GM12892 (cell line): Measurements from ENCODE around the gene TM9SF1.

ENCODE experiments used
- DNase-seq: peaks from one replicate; pipeline ENCODE4 v3.0.0; 2011; ENCODE audit not compliant: insufficient read length
- FAIRE-seq: peaks from 2 replicates; lab custom pipeline; 2011; peaks lifted over from hg19 to GRCh38; lab: Jason Lieb, UNC
- POLR2A ChIP-seq: IDR thresholded peaks from 2 replicates; pipeline ENCODE4 v1.6.1; 2011; ENCODE audit warnings: low read depth, low read length, control low read depth
- POLR2AphosphoS5 ChIP-seq: IDR thresholded peaks from 2 replicates; pipeline ENCODE4 v1.6.1; 2011; ENCODE audit warnings: low read depth, low read length, control low read depth
- TAF1 ChIP-seq: IDR thresholded peaks from 2 replicates; pipeline ENCODE4 v1.6.1; 2011; ENCODE audit warnings: low read depth, mild to moderate bottlenecking, control low read depth, low read length, borderline replicate concordance

Gene TM9SF1

GRCh38 chr14:24181371-24182077 is 13.7 kb downstream of the TM9SF1 start:
- no peak for DNase-seq
- TF ChIP-seq POLR2A (peak; percentile 64), POLR2AphosphoS5 (peak; percentile 63; the same call in 1 of the 2 replicates), TAF1 (no peak)
- FAIRE-seq: no peak

GRCh38 chr14:24179961-24180796 is 15.1 kb downstream of the TM9SF1 start:
- FAIRE-seq (no peak), DNase-seq (no peak)
- TF ChIP-seq TAF1 (no peak), POLR2A (no peak; the same call in 1 of the 2 replicates), POLR2AphosphoS5 (peak; percentile 53)

- FAIRE-seq (no peak), DNase-seq (no peak)
- TF ChIP-seq TAF1 (no peak), POLR2AphosphoS5 (peak; percentile 45; the same call in 1 of the 2 replicates), POLR2A (peak; percentile 30; the same call in 1 of the 2 replicates)
These were observed 15.8 kb downstream of the TM9SF1 start for GRCh38 chr14:24179294-24179960.

GRCh38 chr14:24178399-24179178 is 16.7 kb downstream of the TM9SF1 start:
- no peak; the same call in 1 of the 2 replicates for TF ChIP-seq POLR2AphosphoS5
- TF ChIP-seq POLR2A: no peak; the same call in none of the 2 replicates
- TF ChIP-seq TAF1: no peak
- FAIRE-seq (no peak), DNase-seq (no peak)

GRCh38 chr14:24177891-24178290 is 17.4 kb downstream of the TM9SF1 start:
- TF ChIP-seq TAF1: no peak
- DNase-seq: no peak
- FAIRE-seq: no peak

- FAIRE-seq (no peak), DNase-seq (no peak)
- TF ChIP-seq POLR2A: no peak; the same call in 1 of the 2 replicates
These were observed 18.0 kb downstream of the TM9SF1 start for GRCh38 chr14:24177041-24177825.

- FAIRE-seq: no peak
- TF ChIP-seq TAF1: no peak
- 0 out of 2 replicates have a peak, but pooled peaks have one; percentile 22 for TF ChIP-seq POLR2AphosphoS5
- 0 out of 2 replicates have a peak, but pooled peaks have one; percentile 6 for TF ChIP-seq POLR2A
- no peak for DNase-seq
These were observed 18.6 kb downstream of the TM9SF1 start for GRCh38 chr14:24176599-24176998.

DNA sequence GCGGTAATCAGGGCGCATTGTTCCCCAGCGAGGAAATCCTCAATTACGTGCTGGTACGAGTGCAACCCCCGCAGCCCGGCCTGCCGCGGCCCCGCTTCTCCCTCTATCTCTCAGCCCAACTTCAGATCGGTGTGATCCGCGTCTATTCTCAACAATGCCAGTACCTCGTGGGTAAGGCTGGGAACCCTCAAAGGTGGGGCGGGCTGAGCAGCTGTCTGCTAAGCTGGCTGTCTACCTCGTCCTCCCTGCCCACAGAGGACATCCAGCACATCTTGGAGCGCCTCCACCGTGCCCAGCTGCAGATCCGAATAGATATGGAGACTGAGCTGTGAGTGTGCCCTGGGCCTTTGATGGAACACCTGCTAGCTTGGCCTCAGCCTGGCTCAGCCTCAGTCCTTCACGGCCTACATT is 22.4 kb downstream of the TM9SF1 start:
- FAIRE-seq (no peak), DNase-seq (no peak)
- TF ChIP-seq POLR2A: no peak
- TF ChIP-seq POLR2AphosphoS5: 0 out of 2 replicates have a peak, but pooled peaks have one; percentile 10

DNA sequence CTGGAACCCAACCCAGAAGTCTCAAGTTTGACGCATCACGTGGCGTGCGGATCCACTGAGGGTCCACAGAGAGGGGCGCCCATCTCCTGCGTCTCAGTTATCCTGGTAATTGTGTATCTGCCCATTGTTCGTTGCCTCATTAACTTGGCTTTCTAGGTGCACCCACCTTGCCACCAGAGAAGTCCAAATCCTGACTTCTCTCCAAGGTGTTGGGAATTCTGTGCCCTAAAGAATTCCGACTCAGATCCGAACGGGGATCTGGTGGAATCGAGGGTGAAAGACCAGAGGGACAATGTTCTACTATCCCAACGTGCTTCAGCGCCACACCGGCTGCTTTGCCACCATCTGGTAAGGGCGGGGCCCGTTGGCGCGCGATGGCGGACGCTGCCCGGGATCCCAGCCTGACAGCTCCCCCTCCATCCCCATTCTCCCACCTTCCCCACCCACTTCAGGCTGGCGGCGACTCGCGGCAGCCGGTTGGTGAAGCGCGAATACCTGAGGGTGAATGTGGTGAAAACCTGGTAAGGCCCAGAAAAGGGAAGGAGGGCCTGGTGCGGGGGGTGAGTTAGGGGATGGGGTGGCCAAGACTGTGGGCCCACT is 22.9 kb downstream of the TM9SF1 start:
- no peak for DNase-seq
- TF ChIP-seq POLR2AphosphoS5: 0 out of 2 replicates have a peak, but pooled peaks have one; percentile 10
- no peak for TF ChIP-seq TAF1
- no peak; the same call in 1 of the 2 replicates for TF ChIP-seq POLR2A
- FAIRE-seq: no peak

- FAIRE-seq: peak; percentile 54
- TF ChIP-seq POLR2AphosphoS5 (peak; percentile 81; the same call in 1 of the 2 replicates), TAF1 (no peak), POLR2A (peak; percentile 75)
- peak; percentile 89 for DNase-seq
These were observed 23.6 kb downstream of the TM9SF1 start, which contains the start of gene REC8 for GRCh38 chr14:24171422-24172260. TSS of gene REC8 (plus strand) at chr14:24172080. CDS start at chr14:24172553, 473 bp downstream.
